HG03354 (cell line): ENCODE data around the gene DDX24.

ENCODE experiments used
- ATAC-seq: cut with Tn5 transposase; IDR thresholded peaks from one replicate; pipeline ENCODE4 v1.9.1; 2021; ENCODE audit warnings: mild to moderate bottlenecking; ENCODE audit not compliant: unreplicated experiment, poor library complexity, severe bottlenecking

Gene DDX24

DNA sequence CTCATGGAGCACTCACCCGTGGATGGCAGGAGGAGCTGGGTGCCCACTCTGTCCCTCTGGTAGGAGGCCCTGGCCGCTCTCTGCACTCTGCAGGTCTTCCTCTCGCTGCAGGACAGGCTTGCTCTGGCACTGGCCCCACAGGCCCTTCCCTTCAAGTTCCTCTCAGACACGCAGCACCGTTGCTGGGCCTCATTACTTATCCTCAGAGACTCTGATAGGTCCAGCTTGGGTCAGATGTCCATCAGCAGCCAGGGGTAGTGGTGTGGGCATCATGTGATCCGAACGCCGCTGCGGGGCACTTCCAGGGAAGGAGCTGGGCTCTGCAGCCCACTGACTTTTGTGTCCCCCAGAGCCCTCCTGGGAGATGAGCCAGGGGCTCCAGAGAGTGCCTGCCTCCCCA is 43.0 kb downstream of the DDX24 start:
- no peak for ATAC-seq

DNA sequence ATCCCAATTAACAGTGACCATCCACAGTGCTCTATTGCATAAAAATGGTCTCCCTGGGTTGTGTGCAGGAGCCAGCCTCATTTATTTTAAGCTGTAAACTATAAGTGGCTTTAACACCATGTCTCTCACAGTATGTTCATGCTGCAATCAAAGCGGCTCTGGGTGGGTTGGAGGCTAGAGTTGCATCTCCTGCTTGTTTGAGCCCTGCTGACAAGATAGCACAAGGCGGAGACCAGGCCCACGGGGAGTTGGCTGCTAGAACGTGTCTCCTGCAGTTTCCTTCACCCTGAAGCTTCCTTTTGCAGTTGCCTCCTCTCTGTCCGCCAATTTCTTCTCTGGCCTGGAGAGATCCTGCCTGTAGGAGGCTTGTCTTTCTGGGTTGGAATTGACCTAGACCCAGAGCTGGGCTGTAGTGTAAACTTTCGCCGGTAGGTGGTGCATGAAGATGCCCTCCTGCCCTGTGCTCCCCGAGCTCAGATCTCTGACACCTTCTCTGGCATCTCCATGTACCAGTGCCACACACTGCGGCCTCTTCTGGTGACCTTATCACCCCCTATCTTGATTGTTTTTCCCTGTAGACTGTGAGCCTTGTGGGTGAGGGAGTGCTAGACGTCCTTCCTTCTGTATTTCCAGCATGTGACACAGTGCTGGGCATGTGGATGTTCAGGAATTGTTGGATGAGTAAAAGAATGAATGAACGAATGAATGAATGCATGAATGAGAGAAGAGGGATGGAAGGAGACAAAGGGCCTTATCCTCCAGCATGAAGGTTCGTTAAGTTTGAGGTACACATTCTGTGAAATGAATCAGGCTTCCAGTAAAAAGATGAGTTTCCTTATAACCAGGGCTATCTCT is 44.5 kb downstream of the DDX24 start:
- ATAC-seq: peak; percentile 92

DNA sequence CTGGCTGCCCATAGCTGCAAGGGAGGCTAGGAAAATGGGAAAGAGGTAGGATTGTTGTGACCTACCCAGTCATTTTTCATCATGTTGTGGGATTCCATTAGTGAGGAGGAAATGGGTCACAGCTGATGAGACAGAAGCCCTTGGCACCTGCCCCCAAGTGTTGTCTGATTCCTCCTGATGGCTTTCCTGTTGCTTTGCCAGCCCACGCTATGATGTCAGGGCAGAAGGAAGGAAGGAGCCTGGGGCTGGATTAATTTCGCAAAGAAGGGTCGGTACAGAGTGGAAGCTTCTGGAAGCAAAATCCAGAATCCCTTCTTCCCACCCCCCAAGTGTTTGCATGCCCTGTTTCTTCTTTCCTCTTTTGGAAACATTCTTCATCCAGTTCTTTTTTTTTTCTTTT is 46.1 kb downstream of the DDX24 start:
- ATAC-seq: no peak

DNA sequence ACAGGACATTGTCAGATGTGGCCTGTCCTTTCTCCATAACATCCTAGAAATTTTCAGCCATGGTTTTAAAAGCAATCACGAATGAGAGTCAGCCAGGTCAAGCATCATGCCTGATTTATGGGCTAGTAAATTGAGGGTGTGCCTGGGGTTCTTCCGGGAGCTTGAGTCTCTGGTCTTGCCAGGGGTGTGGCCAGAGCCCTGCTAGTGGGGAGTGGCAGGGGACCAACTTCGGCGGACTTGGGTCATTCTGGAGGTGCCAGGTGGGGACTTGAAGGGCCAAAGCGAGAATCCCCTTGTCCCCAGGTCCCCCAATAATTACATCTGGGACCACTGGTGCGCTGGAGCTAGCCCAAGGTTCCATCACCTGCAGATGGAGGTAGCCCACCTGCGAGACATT is 49.1 kb downstream of the DDX24 start:
- no peak for ATAC-seq

DNA sequence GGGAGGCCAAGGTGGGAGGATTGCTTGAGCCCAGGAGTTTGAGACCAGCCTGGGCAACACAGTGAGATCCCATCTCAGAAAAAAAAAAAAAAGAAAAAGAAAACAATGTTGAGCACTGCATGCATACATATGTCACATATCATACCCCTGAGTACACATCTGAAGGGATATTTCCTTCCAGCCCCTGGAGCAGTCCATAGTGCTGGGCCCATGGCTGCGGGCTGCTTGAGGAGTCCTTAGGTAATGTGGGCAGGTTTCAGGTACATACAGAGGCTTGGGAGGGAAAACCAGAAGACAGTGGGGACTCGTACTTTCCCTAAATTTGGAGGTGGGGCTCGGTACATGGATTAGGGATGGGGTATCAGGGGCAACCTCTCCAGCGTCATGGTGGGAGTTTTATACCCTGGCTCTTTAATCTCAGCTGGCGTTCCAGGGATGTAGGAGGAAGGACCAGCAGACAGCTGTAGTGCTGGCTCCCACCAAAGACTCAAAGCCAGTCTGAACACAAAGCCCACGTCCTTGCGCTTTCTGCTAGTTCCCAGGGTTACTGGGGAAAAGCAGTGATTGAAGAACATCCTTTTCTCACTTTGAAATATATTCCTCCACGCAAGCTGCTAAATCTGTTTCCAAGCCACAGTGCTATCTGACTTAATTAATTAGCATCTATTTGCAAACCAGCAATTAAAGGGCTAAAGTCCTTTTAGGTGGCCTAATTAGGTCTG is 49.7 kb downstream of the DDX24 start:
- ATAC-seq: no peak

DNA sequence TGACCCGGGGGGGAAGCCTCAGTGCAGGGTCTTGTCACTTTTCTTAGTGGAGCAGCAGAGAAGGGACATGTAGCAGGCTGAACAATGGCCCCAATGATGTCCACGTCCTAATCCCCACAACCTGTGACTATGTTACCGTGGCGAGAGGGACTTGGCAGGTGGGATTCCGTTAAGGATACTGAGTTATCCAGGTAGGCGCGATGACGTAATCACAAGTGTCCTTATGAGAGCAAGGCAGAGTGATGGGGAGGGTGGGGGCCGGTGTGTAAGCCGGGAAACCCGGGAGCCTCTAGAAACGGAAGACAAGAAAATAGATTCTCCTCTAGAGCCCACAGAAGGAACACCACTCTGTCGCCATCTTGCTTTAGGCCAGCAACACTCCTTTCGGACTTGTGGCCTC is 50.4 kb downstream of the DDX24 start:
- no peak for ATAC-seq

DNA sequence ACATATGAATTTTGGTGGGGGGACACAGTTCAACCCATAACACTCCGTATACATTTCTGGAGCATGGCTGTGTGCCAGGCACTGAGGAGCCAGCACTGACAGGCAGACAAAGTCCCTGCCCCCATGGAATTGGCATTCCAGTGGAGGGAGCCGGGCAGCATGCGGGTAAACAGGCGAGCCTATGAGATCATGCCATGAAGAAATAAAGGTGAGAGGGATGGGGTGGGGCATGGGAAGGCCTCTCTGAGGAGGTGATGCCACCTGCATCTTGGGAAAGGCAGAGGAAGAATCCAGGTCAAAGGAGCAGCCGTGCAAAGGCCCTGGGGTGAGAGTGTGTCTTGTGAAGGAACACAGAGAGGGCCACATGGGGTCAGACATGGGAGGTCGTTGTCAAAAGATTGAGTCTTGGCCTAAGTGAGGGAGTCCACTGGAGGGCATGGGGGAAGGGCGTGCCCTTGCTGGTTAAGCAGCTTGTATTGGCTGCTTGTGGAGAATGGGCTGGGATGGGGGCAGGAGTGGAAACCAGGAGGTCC is 51.3 kb downstream of the DDX24 start:
- ATAC-seq: no peak

DNA sequence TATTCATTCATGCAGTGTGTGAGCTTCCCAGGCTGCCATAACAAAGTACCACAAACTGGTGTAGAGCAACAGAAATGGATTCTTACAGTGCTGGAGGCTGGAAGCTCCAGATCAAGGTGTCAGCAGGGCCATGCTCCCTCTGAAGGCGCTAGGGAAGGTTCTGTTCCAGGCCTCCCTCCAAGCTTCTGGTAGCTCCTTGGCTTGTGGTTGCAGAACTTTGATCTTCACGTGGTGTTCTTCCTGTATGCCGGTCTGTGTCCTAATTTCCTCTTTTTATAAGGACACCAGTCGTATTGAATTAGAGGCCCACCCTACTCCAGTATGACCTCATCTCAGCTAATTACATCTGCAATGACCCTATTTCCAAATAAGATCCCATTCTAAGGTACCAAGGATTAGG is 51.7 kb downstream of the DDX24 start:
- ATAC-seq: no peak

DNA sequence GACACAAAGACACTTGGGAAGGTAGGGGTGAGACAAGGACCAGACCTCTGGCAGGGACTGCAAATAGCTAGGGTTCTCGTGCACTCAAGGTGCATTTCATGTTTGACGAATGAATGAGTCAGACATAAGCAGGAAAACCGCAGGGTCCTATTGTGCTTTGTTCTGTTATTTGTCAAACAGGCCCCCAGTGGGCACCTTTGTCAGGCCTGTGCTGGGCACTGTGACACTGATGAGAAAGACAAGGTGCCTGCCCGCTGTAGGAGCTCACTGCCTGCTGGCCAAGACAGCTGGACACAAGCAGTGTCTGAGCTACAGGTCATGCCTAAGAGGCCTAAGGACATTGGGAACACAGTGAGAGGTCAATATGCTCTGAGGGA is 52.6 kb downstream of the DDX24 start:
- ATAC-seq: no peak

DNA sequence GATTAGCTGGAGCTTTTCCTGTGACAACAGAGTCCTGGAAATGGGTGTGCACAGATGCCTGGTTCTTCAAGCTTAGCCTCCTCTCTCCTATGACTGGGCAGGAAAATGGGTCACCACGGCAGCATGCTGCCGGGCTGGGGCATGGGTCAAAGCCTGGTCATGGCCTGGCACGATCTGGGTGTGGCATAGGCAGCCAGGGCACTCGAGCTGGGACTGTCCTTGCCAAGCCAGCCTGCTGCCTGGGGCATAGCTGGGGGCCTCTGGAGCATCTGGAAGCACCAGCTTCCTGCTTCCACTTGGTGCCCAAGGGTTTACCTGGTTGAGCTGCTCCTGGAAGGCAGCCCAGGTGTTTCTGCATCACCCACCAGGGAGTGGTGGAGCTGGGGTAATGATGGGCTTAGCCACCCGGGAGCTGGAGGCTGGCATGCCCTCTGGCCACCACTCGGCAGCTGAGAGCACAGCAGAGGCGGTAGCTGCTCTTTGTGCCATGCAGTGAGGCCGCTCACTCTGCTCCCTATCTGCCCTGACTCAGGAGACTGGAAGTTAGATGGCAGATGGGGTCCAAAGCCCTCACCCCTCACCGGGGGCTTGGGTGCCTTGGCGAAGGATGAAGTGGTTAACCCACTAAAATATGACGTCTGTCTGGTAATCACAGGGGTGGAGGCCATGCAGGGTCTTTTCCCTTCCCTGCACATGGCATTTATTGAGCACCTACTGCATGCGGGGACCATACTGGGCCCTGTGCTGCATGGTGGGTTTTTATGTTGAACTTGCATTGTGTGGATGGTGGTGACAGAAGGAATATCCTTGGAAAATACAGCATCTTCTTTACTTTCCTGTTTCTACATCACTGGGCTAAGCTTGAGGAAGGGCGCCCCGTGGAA is 53.2 kb downstream of the DDX24 start:
- no peak for ATAC-seq

DNA sequence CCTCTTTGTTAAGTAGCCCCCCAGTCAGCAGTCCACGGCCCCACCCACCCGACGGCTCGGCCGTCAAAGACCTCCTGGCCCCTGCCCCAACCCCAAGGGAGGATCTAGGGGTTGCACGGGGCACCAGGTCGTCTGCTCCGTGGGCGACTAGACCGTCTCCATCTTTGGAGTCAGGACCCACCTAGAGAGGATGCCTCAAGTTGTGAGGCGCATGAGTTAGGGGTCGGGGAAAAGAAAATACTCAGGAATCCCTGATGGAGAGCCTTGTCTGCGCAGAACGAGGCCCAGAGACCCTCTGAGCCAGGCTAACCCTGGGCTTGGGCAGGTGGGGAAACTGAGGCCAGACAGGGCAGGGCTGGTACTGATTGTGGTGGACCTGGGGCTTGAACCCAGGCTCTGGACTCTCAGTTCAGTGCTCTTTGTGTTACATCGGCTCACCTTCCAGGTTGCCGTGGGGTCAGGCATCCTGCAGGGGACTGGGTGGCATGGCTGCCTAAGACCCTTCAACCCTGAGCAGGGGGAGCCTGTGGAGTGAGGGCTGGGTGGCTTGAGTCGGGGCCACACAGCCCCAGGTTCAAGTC is 54.0 kb downstream of the DDX24 start:
- no peak for ATAC-seq

DNA sequence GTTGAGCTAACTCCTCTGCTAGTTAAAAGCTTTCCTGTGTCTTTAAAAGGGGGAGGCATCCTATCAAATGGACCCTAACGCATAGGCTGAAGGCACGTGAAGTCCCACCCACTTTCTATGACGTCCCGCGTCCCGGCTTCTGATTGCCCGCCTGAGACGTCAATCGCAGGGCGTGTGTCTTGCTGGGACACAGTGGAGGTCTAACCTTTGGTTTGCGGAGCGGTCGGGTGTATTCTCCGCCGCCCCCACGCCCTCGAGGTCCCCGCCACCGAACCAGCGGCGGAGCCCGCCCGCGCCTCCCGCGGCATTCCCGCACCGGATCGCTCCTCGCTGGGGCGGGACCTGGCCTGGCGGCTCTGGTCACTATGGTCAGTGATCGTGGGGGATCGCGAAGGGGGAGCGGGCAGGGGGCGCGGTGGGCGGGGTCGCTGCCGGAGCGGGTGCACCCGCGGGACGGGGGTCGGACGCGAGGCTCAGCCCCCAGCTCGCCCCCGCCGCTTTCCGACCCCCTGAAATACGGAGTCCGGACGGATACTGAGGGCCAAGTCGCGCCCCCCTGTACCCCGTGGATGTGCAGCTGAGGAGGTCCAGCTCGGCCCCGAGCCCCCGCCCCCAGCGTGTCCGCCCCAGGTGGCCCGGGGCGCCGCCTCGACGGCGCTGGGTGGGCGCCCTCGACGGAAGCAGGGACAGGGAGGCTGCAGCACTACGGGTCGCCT is 54.7 kb downstream of the DDX24 start, which contains the start of gene OTUB2:
TSS of gene OTUB2 (plus strand) at position 168 of the 716 bp plus-strand sequence. CDS start at position 366, 198 bp downstream.
- ATAC-seq: peak; percentile 100

DNA sequence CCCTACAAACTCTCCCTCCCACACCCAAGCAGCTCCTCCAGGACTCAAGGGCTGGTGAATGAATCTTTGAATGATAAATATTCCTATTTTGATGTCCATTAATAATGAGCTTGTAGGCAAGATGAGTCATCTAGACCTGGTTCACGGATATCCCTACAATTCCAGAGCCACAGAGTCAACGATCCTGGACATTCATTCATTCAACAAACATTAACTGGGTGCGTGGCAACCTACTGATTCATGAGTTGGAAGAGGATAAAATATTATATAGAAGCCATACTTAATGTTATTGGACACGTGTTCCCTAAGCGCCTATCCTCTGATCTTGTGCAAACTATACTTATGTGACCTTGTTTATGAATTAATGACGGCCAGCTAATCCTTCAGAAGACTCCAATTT is 55.3 kb downstream of the DDX24 start:
- ATAC-seq: no peak

DNA sequence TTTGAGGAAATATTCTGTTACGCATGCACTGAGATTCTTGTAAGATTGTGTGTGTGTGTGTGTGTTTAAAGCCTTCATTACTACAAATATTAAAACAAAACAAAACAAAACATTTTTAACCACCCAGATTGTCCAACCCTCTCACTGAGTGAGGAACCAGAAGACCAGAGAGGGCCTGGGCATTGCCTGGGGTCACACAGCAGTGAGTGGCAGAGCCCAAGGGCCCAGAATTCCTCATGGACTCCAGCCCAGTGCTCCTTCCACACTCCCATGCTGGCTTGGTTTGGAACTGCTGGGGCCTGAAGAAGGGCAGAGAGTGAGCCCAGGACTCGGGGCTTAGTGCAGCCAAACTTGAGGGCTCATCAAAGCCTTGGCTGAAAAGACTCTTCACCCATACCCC is 56.5 kb downstream of the DDX24 start:
- ATAC-seq: no peak

DNA sequence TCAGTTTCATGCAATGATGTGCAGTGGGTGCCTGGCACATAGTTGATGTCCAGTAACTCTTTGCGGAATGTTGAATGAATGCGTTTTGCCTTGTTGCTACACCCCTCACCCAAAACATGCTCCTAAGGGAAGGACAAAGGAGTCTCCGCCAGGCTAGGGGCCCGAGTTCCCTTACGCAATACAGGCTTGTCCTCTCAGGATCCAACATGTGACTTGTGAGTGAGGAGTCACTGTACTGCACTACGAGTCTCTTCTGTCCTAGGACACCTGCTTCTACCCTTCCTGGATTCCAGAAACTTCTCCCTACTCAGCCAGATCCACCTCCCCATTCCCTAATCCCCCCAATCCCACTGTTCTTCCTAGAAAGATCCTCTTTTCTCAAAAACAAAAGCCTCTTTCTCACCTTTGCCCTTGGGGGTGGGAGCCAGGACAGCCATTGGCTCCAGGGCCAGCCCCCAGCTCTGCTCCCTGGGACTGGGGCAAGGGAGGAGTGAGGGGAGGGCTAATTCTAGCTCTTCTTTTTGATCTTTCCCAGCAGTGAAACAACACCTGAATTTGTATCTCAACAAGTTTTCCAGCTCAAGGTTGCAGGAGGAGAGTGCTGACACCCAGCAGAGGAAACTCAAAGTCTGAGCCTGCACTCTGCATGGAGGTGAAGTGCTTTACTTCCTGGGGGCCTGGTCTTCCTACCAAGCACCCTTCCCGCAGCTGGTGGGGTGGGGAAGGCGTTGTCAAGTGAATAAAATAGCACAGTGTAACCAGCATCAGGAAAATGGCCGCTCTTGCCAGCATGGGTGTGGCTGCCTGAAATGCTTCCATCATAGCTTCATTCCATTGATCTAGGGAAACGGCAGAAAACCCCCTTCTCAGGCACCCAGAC is 58.2 kb downstream of the DDX24 start:
- no peak for ATAC-seq

DNA sequence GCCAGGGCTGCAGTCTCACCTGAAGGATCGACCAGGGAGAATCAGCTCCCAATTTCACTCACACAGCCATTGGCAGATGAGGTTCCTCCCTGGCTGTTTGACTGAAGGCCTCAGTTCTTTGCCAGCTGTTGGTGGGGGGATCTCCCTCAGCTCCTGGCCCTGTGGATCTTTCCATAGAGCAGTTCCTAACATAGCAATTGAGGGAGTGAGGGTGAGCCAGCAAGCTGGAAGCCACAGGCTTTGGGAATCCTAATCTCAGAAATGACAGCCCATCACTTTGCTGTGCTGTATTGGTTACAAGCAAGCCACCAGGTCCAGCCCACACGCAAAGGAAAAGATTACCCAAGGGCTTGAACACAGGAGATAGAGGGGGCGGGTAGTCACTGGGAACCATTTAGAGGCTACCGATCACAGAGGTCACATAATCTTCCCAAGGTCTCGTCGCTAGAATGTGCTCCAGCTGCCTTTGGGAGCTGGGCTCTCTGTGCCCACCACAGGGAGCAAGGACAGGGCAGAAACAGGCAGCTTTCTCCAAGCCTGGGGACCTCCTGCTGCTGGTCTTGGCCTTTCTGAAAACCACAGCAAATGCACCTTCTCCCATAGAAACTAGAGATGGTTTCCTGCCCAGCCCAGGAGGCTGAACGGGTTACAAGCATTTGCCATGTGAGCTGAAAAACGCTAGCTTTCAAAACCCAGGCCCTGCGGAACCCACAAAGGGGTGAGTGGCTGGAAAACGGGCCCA is 59.4 kb downstream of the DDX24 start:
- no peak for ATAC-seq

DNA sequence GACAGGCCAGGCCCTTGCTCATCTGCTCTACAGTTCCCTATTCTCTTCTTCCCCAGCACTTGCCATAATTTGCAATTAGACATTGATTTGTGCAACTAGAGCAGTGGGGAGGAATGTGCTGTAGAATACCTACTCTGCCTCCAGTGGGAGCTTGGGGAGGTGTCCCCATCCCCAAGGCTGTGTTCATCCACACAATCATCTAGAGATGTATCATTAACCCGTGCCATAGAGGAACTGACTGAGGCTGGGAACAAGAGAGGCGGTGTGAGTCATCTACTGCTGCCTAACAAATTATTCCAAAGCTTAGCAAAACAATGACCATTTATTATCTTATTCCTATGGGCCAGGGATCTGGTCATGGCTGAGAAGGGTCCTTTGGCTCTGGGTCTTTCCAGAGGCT is 60.0 kb downstream of the DDX24 start:
- ATAC-seq: no peak
